GM18526 (cell line): ENCODE data around the gene ACVR2A.

ENCODE experiments used
- POLR2A ChIP-seq: IDR thresholded peaks from 3 replicates; pipeline ENCODE4 v1.6.1; 2011; ENCODE audit not compliant: insufficient read length; ENCODE audit errors: extremely low read depth

The ACVR2A gene

DNA sequence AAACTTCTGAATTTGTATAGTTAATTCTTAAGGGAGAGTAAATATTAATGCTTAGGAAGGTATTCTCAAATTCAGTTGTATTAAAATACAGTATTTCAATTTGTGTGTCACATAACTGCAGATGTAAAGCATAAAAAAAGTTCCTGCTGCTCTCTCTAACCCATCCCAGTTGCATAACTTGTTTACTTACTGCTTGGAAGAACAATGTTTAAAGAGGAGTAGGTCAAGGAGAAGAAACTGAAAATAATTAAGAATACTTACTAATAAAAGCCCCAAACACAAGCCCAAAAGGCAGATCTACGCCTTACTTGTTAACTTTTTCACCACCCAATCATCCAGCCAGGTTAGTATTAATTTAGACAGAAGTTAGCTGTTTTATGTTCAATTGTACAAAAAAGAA is 94.5 kb downstream of the ACVR2A start:
- no peak for TF ChIP-seq POLR2A

DNA sequence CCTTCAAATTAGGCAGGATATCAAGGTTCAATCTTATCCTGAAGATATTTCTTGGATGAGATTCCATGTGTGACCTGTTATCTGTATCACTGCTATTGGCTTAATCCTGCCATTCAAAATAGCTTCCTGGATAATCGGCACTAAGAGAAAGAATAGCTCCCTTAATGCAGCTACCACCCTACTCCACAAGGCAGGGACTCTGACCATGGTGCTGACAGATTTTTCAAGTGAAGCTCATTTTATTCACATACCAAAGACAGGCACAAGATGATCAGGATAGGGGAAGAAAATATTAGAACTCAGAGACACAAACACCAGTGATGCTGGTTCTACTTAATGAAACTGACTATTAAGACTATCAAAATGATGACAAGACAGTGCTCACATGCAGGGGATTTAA is 100.8 kb downstream of the ACVR2A start:
- no peak for TF ChIP-seq POLR2A

DNA sequence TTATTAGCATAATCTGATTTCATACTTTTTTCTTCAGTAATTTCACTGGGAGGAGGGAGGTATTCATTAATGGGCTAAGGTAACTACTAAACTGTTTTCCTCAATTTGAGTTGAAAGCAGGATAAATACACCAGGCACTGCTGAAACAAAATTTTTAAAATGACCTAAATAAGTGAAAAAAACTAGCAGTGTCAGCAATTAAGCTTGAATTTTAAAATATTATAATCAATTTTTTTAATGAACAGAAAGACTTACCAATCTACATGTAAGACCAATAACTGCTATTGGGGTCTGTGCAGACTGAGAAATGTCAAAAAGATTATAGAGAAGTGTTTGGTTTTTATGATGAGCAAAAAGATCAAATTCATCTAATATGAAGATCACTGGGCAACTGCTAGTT is 107.3 kb downstream of the ACVR2A start:
- TF ChIP-seq POLR2A, result no peak

DNA sequence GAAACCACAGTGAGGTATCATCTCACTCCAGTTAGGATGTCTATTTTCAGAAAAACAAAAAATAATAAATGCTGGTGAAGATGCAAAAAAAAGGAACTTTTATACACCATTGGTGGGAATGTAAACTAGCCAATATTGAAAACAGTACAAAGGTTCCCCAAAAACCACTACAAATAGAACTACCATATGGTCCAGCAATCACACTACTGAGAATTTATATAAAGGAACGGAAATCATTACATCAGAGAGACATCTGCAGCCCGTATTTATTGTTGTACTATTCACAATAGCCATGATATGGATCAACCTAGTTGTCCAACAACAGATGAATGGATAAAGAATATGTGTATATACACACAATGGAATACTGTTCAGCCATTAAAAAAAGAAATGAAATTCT is 123.7 kb downstream of the ACVR2A start:
- TF ChIP-seq POLR2A, result no peak

DNA sequence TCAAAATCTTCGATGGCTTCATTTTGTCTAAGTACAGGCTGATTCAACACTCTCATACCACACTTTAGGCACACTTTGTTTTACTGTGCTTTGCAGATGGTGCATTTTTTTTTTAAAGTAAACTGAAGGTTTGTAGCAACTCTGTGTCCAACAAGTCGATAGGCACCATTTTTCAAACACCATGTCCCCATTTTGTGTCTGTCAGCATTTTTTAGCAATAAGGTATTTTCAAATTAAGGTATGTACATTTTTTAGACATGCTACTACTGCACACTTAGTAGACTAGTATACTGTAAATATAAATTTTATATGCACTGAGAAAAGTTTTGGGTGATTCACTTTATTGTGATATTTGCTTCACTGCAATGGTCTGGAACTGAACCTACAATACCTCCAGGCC is 131.3 kb downstream of the ACVR2A start:
- TF ChIP-seq POLR2A, result no peak

DNA sequence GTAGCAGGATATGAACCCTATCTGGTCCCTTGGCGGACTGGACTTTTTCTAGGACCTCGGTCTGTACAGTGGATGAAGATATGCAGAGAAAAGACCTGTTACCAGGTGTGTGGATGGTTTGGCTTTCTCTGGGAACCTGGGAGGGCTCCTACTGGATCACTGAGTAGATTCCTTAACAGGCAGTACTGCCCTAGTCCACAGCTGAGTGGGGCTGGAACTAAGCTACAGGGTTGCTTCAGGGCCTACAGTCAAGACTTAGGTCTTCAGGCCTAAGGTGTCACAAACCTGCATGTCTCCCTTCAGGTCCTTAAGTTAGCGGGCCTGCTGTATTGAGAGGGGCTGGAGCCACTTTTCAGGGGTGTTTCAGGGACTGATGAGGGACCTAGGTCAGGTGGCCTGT is 132.8 kb downstream of the ACVR2A start:
- TF ChIP-seq POLR2A, result no peak
